GM19240 (cell line): ENCODE data around the gene NLGN2.

ENCODE experiments used
- DNase-seq: peaks from one replicate; pipeline ENCODE4 v3.0.0; 2011; ENCODE audit warnings: low spot score; ENCODE audit not compliant: insufficient read length

Gene NLGN2

DNA sequence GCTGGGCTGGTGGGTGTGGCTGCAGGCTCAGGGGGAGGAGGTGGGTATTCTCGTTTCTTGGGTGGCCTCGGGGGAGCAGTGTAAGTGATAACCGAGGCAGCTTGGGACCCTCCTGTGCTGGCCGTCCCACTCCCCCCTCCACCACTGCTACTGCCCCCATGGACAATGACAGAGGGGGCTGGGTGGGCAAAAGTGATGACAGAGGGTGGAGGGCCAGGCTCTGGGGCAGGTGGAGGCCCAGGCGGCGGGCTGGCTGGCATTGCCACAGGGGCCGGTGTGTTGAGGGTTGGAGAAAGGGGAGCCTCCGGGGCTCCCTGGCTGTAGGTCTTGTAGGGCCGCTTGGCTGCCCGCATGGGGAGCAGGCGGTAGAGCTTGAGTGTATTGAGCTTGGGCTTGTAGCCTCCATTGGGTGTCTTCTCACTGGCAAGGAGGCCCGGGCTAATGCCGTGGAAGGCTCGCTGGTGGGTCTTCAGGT lies 55.8 kb downstream of the NLGN2 start:
- no peak for DNase-seq

GRCh38 chr17:7464081-7464480 lies 56.4 kb downstream of the NLGN2 start:
- no peak for DNase-seq

- DNase-seq = no peak
Observed at GRCh38 chr17:7465597-7466275, 58.1 kb downstream of the NLGN2 start.

DNA sequence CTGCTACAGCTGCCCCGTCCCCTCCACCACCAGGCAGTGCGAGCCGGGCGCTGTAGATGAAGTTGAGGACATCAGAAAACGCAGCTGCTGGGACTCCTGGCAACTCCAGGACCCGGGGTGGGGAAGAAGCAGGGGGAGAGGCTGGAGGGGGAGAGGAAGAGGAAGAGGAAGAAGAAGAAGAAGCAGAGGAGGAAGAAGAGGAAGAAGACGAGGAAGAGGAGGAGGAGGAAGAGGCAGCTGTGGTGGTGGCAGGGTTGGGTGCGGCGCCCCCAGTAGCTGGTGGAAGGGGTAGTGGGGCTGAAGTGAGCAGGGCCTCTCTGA lies 58.6 kb downstream of the NLGN2 start:
- DNase-seq = no peak

DNA sequence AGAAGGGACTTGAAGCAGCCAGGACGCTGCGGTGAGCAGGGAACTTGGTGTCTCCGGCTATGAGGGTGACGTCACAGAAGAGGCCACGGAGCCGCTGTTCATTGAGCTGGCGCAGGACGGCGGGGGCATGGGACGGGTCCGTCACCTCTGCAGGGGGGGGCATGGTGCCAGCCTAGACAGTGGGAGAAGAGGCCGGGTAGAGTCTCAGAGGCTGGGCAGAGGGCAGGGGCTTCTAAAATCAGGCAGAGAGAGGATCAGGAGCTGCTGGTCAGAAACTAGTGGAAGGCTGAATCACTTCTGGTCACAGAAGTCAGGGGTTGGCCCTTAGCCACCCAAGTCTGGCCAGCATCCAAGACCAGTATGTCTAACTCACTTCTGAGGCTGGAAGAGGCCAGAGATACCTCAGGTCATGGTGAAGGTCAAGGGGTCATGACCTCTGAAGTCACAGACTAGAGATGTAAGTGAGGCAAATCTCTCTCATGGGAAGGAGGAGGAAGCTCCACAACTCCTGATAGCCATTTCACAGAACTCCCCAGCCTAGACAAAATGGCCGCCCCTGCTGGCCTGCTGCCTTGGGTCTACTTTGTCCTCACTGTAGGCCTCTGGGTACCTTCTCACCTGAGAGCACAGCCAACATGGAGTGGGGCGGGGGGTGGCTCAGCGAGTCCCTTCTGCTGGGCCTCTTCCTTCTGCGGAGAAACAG lies 59.1 kb downstream of the NLGN2 start:
- DNase-seq = no peak

GRCh38 chr17:7467498-7467897 lies 59.9 kb downstream of the NLGN2 start:
- no peak for DNase-seq

DNA sequence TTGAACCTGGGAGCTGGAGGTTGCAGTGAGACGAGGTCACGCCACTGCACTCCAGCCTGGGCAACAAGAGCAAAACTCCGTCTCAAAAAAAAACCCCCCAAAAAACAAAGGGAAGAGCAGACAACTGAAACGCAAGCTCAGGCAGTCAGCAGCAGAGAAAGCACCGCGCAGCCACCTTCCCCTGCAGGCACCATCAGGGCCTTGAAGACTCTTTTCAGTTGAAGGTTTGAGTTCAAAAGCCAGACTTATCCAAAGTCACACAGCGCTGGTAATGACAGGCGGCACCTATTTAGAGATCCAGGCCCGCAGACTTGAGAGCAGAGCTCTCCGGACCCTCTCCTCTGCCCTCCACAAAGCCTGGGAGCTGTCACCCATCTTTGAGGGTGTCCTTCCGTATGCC lies 60.6 kb downstream of the NLGN2 start:
- DNase-seq = no peak

- DNase-seq = no peak
Observed at GRCh38 chr17:7468804-7469389, 61.3 kb downstream of the NLGN2 start.
